Neuronal stem cell (in vitro differentiated cells): ENCODE data around the gene NAALADL2.

Experiments used
- DNase-seq: peaks from one replicate; pipeline ENCODE4 v3.0.0-alpha.2; 2013; ENCODE audit warnings: low spot score
- H2AFZ ChIP-seq: one replicate; pipeline ENCODE4 v1.6.1; 2013; ENCODE audit warnings: mild to moderate bottlenecking, low read length, inconsistent platforms
- H2AK5ac ChIP-seq: 2 replicates; pipeline ENCODE4 v1.6.1; 2013; ENCODE audit warnings: low read depth, mild to moderate bottlenecking, inconsistent platforms, low read length, moderate library complexity, mixed read lengths
- H2BK120ac ChIP-seq: 2 replicates; pipeline ENCODE4 v1.6.1; 2013; ENCODE audit warnings: low read depth, mild to moderate bottlenecking, inconsistent platforms, low read length, moderate library complexity, mixed read lengths
- H2BK12ac ChIP-seq: one replicate; pipeline ENCODE4 v1.6.1; 2013; ENCODE audit warnings: low read length, inconsistent platforms
- H2BK15ac ChIP-seq: 2 replicates; pipeline ENCODE4 v1.6.1; 2013; ENCODE audit warnings: mild to moderate bottlenecking, low read length, inconsistent platforms, mixed read lengths
- H2BK5ac ChIP-seq: one replicate; pipeline ENCODE4 v1.6.1; 2013; ENCODE audit warnings: inconsistent platforms, mild to moderate bottlenecking, low read length, moderate library complexity
- H3K14ac ChIP-seq: one replicate; pipeline ENCODE4 v1.6.1; 2013; ENCODE audit warnings: low read length, inconsistent platforms
- H3K18ac ChIP-seq: 2 replicates; pipeline ENCODE4 v1.6.1; 2013; ENCODE audit warnings: low read length, inconsistent platforms
- H3K23ac ChIP-seq: 2 replicates; pipeline ENCODE4 v1.6.1; 2013; ENCODE audit warnings: low read depth, mild to moderate bottlenecking, mixed read lengths, low read length, inconsistent platforms; ENCODE audit not compliant: poor library complexity
- H3K27ac ChIP-seq: replicated peaks from 3 replicates; pipeline ENCODE4 v1.5.1; 2013; ENCODE audit warnings: low read length, inconsistent platforms
- H3K27me3 ChIP-seq, 3 experiments: 2 replicates each; pipeline ENCODE4 v1.6.1; 2013; ENCODE audit warnings: low read length in 3 of 3, mild to moderate bottlenecking in 2 of 3, inconsistent platforms in 1 of 3, low read depth in 1 of 3, mixed read lengths in 1 of 3, moderate library complexity in 1 of 3; ENCODE audit not compliant: control insufficient read depth in 3 of 3, insufficient read depth in 3 of 3
- H3K36me3 ChIP-seq, 2 donors: replicated peaks in 1 of 2; 2 replicates each; pipeline ENCODE4 v1.6.1; 2013; ENCODE audit warnings: low read length in 2 of 2; ENCODE audit not compliant: control insufficient read depth in 2 of 2, insufficient read depth in 2 of 2
- H3K4ac ChIP-seq: 2 replicates; pipeline ENCODE4 v1.6.1; 2013; ENCODE audit warnings: inconsistent platforms, mild to moderate bottlenecking, low read length, moderate library complexity
- H3K4me1 ChIP-seq, 2 donors: 1 replicate in 1 of 2; 2 replicates in 1 of 2; pipeline ENCODE4 v1.6.1; 2013; ENCODE audit warnings: low read length in 2 of 2, low read depth in 1 of 2; ENCODE audit not compliant: control insufficient read depth in 2 of 2, insufficient read depth in 1 of 2
- H3K4me2 ChIP-seq: one replicate; pipeline ENCODE4 v1.6.1; 2013; ENCODE audit warnings: mild to moderate bottlenecking, low read length, inconsistent platforms; ENCODE audit not compliant: insufficient read depth, poor library complexity, severe bottlenecking
- H3K4me3 ChIP-seq, 2 donors: 2 replicates each; pipeline ENCODE4 v1.5.1; 2013; ENCODE audit warnings: low read length in 2 of 2, mild to moderate bottlenecking in 2 of 2, inconsistent platforms in 1 of 2, moderate library complexity in 1 of 2
- H3K79me1 ChIP-seq: one replicate; pipeline ENCODE4 v1.6.1; 2013; ENCODE audit warnings: low read depth, mild to moderate bottlenecking, inconsistent platforms, low read length, moderate library complexity
- H3K9ac ChIP-seq: one replicate; pipeline ENCODE4 v1.6.1; 2013; ENCODE audit warnings: mild to moderate bottlenecking, low read depth, low read length, inconsistent platforms; ENCODE audit not compliant: poor library complexity
- H3K9me3 ChIP-seq, 2 donors: replicated peaks in 1 of 2; 2 replicates each; pipeline versions ENCODE3 to v1.6.1; 2013; ENCODE audit warnings: low read length in 2 of 2, mild to moderate bottlenecking in 2 of 2, inconsistent platforms in 1 of 2, low read depth in 1 of 2, mixed read lengths in 1 of 2, moderate library complexity in 1 of 2; ENCODE audit not compliant: control insufficient read depth in 2 of 2, insufficient read depth in 1 of 2
- H4K8ac ChIP-seq: one replicate; pipeline ENCODE4 v1.6.1; 2013; ENCODE audit warnings: low read depth, mild to moderate bottlenecking, inconsistent platforms, low read length, moderate library complexity
- H4K91ac ChIP-seq: one replicate; pipeline ENCODE4 v1.6.1; 2013; ENCODE audit warnings: low read length, low read depth, mild to moderate bottlenecking, inconsistent platforms; ENCODE audit not compliant: poor library complexity
- WGBS, 2 donors: extraction: QIAGEN DNeasy Blood & Tissue Kit; methylation state at CpG; one replicate each; pipeline ENCODE4 v1.1.7; 2013; ENCODE audit warnings: missing lambda C conversion rate in 2 of 2, mixed read lengths in 1 of 2; ENCODE audit not compliant: insufficient read length in 2 of 2, insufficient replicate concordance in 1 of 2; ENCODE audit errors: extremely low coverage in 2 of 2; 5-methylcytosine and 5-hydroxymethylcytosine counted together

Gene NAALADL2

DNA sequence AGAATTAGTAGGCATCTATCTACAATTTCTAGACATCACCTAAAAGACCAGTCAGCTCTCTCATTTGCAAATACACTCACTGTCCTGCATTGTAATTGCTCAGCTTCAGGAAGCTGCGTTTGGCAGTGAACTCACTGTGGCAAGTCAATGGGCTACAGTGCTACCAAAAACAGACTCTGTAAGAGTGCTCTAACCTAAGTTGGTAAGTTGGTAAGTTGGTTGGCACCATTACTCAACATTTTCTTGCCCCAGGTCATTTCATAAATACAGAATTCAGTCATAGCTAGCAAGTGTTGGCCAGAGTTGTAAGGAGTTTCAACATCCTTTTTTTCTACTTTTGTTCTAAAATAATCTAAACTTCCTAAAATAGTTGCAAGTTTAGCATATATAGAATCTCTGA lies 466.3 kb downstream of the NAALADL2 start:
- H2BK5ac ChIP-seq = no peak overlapping the region
- H3K14ac ChIP-seq = no peak overlapping the region
- H3K23ac ChIP-seq = no peak overlapping the region
- no peak overlapping the region for H3K27ac ChIP-seq
- no peaks in the 10 kb centered on the region for H3K36me3 ChIP-seq
- H2BK15ac ChIP-seq = no peak overlapping the region
- H3K9me3 ChIP-seq = no peaks in the 10 kb centered on the region
- H3K18ac ChIP-seq = no peak overlapping the region
- no peaks in the 10 kb centered on the region for H3K4me1 ChIP-seq
- H4K91ac ChIP-seq = no peak overlapping the region
- no peak overlapping the region for H3K4ac ChIP-seq
- H3K9ac ChIP-seq = no peak overlapping the region
- no peak overlapping the region for H4K8ac ChIP-seq
- H2BK120ac ChIP-seq = no peak overlapping the region
- H2BK12ac ChIP-seq = no peak overlapping the region
- DNase-seq = no peak
- no peaks in the 10 kb centered on the region for H3K79me1 ChIP-seq
- no peak overlapping the region for H3K4me2 ChIP-seq
- no peaks in the 10 kb centered on the region for H3K27me3 ChIP-seq
- no peak overlapping the region for H3K4me3 ChIP-seq
- no peak overlapping the region for H2AK5ac ChIP-seq
- no peak overlapping the region for H2AFZ ChIP-seq
- no CpG with 5 or more reads among the region's 1 CpG for WGBS, 2 donors

DNA sequence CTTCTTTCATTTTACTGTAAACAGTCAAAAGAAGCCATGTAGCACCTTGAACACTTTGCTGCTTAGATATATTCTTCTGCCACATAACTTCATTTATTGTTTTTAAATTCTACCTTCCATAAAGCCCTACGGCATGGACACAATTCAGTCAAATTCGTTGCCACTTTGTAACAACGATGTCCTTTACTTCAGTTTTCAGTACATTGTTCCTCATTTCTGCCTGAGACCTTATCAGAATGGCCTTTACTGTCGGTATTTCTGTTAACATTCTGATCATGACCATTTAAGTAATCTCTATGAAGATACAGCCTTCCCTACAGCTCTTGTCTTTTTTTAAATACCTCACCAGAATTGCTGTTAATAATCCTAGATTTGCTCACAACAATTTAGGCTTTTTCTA lies 466.9 kb downstream of the NAALADL2 start:
- no peaks in the 10 kb centered on the region for H3K4me1 ChIP-seq
- H2BK15ac ChIP-seq = no peak overlapping the region
- H2AFZ ChIP-seq = no peak overlapping the region
- H2BK12ac ChIP-seq = no peak overlapping the region
- no peak overlapping the region for H3K27ac ChIP-seq
- H3K4ac ChIP-seq = no peak overlapping the region
- no peaks in the 10 kb centered on the region for H3K79me1 ChIP-seq
- H3K4me2 ChIP-seq = no peak overlapping the region
- H3K23ac ChIP-seq = no peak overlapping the region
- H4K91ac ChIP-seq = no peak overlapping the region
- H3K14ac ChIP-seq = no peak overlapping the region
- H3K27me3 ChIP-seq = no peaks in the 10 kb centered on the region
- no peaks in the 10 kb centered on the region for H3K36me3 ChIP-seq
- no CpG with 5 or more reads among the region's 4 CpGs for WGBS, 2 donors
- H3K9ac ChIP-seq = no peak overlapping the region
- H2BK120ac ChIP-seq = no peak overlapping the region
- no peaks in the 10 kb centered on the region for H3K9me3 ChIP-seq
- H3K18ac ChIP-seq = no peak overlapping the region
- H4K8ac ChIP-seq = no peak overlapping the region
- no peak overlapping the region for H2BK5ac ChIP-seq
- H3K4me3 ChIP-seq = no peak overlapping the region
- DNase-seq = no peak
- no peak overlapping the region for H2AK5ac ChIP-seq

DNA sequence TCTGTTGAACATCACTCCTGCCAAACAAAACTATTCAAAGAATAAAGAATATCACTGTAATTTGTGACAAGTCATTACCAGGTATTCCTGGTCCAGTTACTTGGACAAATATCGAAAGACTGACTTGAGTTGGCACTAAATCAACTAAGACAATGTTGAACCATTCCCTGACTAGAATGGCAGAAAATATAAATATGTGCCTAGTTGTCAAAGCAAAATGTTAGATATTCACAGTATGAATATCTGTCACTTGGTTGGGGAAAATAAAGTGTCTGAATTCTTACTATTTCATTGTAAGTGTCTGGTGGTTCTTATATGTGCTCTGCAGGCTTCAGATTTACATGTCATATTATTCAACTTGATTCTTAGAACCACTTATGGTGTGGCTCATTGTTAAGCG lies 470.2 kb downstream of the NAALADL2 start:
- Histone ChIP-seq H2BK5ac (no peak overlapping the region), H3K23ac (no peak overlapping the region), H4K8ac (no peak overlapping the region), H3K14ac (no peak overlapping the region), H4K91ac (no peak overlapping the region), H3K4me3 (no peak overlapping the region), H3K9me3 (no peaks in the 10 kb centered on the region), H2AK5ac (no peak overlapping the region), H3K4me2 (no peak overlapping the region), H3K18ac (no peak overlapping the region), H3K36me3 (no peaks in the 10 kb centered on the region), H3K79me1 (no peaks in the 10 kb centered on the region), H3K4ac (no peak overlapping the region), H3K4me1 (no peaks in the 10 kb centered on the region), H2AFZ (no peak overlapping the region), H2BK12ac (no peak overlapping the region), H3K9ac (no peak overlapping the region), H3K27me3 (no peaks in the 10 kb centered on the region), H3K27ac (no peak overlapping the region), H2BK15ac (no peak overlapping the region), H2BK120ac (no peak overlapping the region)
- DNase-seq = no peak
- WGBS, 2 donors = no CpG with 5 or more reads among the region's 2 CpGs

DNA sequence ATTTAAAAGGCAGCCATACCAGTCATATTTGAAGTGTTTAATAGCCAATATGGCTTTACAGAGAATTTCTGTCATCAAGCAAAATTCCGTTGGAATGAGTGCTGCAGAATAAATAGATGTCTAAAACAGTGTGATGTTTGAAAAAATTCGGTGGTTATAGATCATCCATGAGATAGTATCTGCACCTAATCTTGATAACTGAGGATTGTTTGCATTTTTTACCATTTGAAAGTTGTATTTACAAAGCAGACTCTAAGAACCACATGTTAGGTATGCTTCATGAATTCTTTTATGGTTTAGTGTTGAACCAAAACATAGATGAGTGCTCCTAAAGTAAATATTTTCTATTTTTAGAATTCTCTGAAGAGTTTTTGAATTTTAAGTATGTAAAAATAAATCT lies 476.1 kb downstream of the NAALADL2 start:
- H2BK120ac ChIP-seq = no peak overlapping the region
- H3K9ac ChIP-seq = no peak overlapping the region
- no peak overlapping the region for H4K91ac ChIP-seq
- no peak overlapping the region for H3K4ac ChIP-seq
- H4K8ac ChIP-seq = no peak overlapping the region
- no peaks in the 10 kb centered on the region for H3K79me1 ChIP-seq
- H3K36me3 ChIP-seq = no peaks in the 10 kb centered on the region
- no peak overlapping the region for H3K4me3 ChIP-seq
- no peak overlapping the region for H3K14ac ChIP-seq
- H3K27ac ChIP-seq = no peak overlapping the region
- peaks cover 0 to 3% of the 10 kb centered on the region in 2 donors for H3K4me1 ChIP-seq
- no peak overlapping the region for H2AK5ac ChIP-seq
- H2BK12ac ChIP-seq = no peak overlapping the region
- no CpG with 5 or more reads among the region's 2 CpGs for WGBS, 2 donors
- H3K9me3 ChIP-seq = no peaks in the 10 kb centered on the region
- H3K18ac ChIP-seq = no peak overlapping the region
- H3K23ac ChIP-seq = no peak overlapping the region
- H2BK15ac ChIP-seq = no peak overlapping the region
- no peaks in the 10 kb centered on the region for H3K27me3 ChIP-seq
- no peak overlapping the region for H3K4me2 ChIP-seq
- no peak for DNase-seq
- H2AFZ ChIP-seq = no peak overlapping the region
- no peak overlapping the region for H2BK5ac ChIP-seq
